ENCODE data around the gene TCEA2.

Gene TCEA2

DNA sequence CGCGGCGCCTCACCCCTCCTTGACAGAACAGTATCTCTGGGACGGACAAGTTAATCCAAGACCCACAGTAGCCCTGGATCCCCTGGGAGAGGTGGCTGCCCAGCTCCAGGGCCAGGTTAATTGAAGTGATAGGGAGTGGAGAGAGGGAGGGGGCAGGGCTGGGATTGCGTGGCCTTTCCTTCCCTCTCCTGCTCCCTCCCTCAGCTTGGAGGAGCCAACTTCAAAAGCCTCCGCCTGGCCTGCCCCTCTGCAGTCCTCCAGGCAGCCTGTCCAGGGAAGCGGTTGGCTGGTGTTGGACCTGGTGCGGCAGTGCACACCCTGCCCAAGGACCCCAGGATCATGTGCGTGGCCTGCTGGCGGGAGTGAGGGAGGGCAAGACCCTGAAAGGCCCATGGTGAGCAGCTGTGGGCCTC lies 27.1 kb upstream of the TCEA2 start, which contains the start of gene C20orf204:
Gene C20orf204 (plus strand): TSS at position 250 of the 413 bp plus-strand sequence. CDS start 142 bp downstream, at position 392.
- DNase-seq: no peak

- DNase-seq: peak; percentile 68
Observed at GRCh38 chr20:64036346-64037198, 26.4 kb upstream of the TCEA2 start.

GRCh38 chr20:64037199-64037497 lies 25.9 kb upstream of the TCEA2 start:
- no peak for DNase-seq

GRCh38 chr20:64037498-64038213 lies 25.3 kb upstream of the TCEA2 start:
- no peak for DNase-seq

GRCh38 chr20:64038224-64038564 lies 24.8 kb upstream of the TCEA2 start:
- DNase-seq: no peak

DNA sequence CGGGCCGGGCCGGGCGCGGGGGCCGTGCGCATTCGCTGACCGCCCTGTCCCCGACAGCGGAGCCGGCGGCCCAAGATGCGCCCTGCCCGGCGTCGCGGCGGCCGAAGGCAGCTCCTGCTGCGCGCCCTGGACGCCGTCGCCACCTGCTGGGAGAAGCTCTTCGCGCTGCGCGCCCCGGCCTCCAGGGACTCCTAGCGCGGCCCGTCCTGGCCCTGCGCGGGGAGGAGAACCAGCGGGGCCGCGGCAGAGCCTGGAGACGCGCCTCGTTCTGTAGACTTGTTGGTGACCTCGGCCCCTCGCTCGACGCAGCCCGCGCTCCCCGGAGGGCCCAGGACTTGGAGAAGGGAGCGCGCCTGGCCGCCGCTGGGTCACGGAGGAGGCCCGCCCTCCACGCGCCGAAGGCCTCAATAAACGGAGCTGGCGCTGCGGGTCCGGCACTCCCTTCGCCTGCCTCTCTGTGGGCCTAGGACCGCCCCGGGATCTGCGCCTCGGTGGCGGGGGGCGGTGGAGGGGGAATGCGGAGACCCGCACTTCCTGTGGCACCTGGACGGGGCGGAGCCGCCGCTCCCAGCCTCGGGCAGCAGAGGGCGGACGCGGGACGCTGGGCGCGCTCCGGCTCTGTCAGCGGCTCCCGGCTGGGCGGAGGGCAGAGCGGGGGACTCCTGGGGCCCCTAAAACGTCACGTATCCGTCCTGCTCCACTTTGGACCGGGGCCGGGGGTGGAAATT lies 24.3 kb upstream of the TCEA2 start:
- peak; percentile 85 for DNase-seq

GRCh38 chr20:64039293-64040160 lies 23.5 kb upstream of the TCEA2 start:
- no peak for DNase-seq

DNA sequence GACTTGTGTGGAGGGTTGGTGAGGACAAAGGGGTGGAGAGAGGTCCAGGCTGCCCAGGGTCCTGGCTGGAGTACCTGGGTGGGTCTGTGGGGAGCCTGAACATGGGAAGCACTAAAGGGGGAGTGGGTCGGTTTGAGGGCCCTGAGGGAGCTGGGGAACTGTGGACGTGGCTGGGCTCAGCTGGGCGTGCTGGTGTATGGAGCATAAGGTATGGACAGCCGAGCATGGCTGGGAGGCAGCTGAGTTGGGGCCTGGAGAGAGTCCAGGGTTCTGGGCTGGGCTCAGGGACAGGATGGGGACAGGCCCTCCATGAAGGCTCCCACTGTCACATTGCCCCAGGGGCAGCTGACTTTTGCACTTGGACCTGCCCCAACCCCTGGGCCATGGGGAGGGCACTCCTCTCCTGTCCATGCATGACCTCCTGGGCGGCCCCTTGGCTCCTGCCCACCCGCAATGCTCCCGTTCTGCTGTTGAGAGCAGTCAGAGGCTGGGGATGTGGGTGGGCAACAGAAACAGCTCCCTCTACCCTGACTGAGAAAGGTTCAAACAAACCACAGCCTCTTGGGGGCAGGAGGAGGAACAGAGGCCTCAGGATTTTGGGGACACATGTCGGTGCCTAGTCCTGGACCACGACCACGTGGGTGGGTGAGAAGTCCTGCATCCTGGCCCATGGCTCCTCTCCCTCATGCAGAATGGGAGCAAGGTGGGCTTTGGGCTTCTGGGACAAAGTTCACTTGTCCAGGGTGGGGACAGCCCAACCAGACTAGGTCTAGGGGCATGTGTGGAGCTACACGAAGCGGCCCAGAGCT lies 22.6 kb upstream of the TCEA2 start:
- no peak for DNase-seq

GRCh38 chr20:64041040-64041780 lies 21.8 kb upstream of the TCEA2 start:
- DNase-seq: no peak

- DNase-seq: no peak
Observed at GRCh38 chr20:64041781-64042053, 21.3 kb upstream of the TCEA2 start.

DNA sequence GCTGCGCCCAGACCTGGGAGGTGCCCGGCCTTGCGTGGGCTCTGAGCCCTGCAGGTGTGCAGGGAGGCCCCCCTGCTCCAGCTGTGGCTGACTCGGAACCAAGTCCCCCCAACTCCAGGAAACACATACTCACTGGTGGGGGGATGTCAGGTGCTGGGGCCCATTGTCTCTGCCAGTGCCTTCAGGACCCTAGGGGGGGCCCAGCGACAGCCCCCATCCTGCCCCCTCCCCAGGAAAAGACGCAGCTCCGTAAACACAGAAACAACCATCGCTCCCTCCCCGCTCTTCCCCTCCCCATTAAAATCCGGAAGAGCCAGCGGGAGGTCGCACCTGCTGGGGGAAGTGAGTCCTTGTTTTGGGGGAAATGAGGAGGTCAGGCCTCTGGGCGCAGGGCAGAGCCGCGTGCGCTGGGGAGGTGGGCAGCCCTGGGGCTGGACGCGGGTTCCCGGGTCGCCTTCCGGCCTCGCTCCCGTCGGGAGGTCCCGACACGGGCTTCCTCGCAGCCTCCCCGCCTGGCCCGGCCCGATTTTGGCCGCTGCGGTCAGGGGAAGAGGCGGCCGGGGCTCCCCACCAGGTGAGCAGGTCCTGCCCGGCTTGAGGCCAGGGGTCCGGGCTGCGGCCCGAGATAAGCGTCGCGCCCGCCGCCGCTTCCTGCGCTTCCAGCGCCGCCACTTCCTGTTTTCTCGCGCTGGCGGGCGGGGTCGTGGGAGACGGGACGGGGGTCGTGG lies 20.8 kb upstream of the TCEA2 start:
- DNase-seq: no peak

GRCh38 chr20:64043768-64044167 lies 19.2 kb upstream of the TCEA2 start:
- DNase-seq: no peak

- no peak for DNase-seq
Observed at GRCh38 chr20:64044484-64045247, 18.3 kb upstream of the TCEA2 start.

DNA sequence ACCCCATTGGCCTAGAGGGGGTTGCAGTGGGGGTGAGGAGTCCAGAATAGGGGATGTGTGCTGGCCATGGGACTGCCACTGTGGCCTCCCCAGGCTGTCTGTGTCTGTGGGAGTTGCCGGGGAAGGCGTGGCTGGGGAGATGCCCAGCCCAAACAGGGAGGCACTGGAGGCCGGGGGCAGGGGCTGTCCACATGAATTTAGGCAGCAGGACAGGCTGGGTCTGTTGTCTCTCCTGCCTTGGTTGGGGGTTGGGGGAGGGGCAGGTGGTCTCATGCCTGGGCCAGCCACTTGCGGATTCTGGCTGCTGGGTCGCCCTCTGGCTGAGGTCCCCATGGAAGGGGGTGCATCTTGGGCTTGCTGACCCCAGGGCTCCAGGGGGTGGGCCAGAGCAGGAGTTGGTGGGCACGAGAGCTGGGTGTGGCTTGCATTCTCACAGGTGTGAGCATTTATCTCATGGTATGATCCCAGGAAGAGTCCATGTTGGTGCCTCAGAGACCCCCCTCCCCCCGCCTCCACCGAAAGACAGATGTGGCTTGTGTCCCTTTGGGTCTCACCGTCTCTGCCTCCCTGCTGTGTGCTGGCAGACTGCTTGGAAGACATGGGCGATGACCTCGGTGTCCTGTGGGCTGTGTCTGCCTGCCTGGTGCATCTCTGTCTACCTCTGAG lies 17.5 kb upstream of the TCEA2 start:
- DNase-seq: no peak

GRCh38 chr20:64047046-64047389 lies 16.0 kb upstream of the TCEA2 start:
- no peak for DNase-seq

DNA sequence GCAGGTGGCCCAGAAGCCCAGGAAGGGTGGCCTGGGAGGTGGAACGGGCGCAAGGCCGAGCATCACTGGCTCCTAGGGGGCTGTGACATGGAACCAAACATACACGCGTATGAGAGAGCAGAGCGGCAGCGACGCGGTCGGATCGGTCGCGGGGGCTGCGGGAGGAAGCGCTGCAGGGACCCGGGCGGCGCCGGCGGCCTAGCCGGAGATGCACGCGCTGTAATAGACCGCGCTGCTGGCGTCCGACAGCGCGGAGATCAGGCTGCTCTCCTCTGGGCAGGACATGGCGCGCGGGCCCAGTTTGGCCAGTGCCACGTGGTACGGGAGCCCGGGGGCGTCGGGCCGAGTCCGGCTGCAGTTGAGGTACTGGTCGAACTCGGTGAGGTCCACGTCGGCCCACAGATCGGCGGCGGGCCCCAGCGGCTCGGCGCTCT lies 15.0 kb upstream of the TCEA2 start:
- no peak for DNase-seq

GRCh38 chr20:64048402-64049044 lies 14.5 kb upstream of the TCEA2 start:
- no peak for DNase-seq

DNA sequence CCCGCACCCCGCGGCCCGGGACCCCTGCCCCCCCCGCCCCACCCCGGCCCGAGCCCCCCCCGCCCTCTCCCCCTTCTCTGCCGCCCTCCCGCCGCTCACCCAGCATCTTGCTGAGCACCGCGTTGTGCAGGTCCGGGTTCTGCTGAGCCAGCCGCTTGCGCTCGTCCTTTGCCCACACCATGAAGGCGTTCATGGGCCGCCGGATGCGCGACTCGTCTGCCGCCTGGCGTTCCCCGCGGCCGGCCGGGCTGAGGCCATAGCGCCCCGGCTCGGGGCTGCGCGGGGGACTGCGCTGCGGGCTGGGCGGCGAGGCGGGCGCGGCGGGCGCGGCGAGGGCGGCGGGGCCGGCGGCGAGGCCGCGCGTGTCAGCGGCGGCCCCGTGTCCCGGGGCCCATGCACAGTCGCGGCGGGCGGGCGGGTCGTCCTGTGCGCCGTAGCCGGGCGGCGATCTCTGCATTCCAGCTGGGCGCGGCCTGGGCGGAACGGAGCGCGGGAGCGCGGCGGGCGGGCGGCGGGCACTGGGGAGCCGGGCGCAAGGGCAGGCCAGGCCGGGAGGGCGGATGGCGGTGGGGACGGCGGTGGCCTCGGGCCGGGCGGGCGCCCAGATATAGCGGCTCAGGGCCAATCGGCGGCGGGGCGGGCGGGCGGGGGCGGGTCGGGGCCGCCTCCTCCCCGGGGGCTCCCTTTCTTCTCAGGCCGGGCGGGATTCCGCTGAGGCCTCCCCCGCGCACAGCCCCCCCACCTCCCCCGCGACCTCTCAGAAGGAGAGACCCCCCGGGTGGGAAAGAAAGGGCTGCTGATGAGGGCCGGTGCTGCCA lies 13.7 kb upstream of the TCEA2 start, which contains the start of gene SOX18:
Gene SOX18 (minus strand): TSS at position 580 of the 818 bp plus-strand sequence. CDS start 123 bp downstream, at position 457.
- DNase-seq: peak; percentile 57

All from stimulated activated CD8-positive, alpha-beta memory T cell treated with anti-CD3 and anti-CD28 coated beads, Interleukin-4, amount 100 ng/mL, for 48 hours (primary cell).